NCI-H128 (cell line): Measurements from ENCODE around the gene SCAPER.

Source experiments
- DNase-seq: peaks from one replicate; lab custom pipeline; 2025; ENCODE audit not compliant: unreplicated experiment; lab: John Stamatoyannopoulos, UW

The SCAPER gene

DNA sequence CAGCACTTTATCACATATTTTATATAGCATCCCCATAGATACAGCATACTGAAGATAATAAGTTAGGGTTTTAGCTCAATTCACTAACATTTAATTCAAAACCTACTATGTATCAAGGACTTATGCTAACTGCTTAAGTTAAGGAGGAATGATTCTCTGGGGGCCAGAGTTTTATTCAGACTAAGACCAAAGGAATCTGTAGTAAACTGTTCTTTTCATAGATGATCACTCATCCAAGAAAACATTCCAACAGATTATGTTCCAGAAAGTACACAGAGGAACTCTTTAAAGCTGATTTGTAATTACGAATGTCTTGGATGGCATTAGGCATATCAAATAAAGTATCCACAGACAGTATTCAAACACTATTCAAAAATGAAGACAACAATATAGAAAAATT is 226.4 kb downstream of the SCAPER start:
- no peak for DNase-seq

DNA sequence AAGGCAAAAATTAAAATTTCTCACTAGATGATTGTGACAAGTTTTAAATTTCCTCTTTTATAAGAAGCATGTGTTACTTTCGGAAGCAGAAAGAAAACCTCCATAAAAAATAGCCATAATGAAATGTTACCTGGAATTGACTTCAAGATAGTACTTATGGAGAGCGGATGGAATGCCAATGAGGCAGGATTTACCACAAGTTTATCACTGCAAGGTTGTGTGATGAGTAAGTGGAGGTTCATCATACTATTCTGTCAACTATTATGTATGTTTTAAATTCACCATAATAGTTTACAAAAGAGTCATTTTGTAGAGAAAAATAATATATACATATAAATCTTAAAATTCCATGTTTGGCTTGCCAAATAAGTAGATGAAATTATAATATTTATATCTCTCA is 230.3 kb downstream of the SCAPER start:
- DNase-seq, result no peak

DNA sequence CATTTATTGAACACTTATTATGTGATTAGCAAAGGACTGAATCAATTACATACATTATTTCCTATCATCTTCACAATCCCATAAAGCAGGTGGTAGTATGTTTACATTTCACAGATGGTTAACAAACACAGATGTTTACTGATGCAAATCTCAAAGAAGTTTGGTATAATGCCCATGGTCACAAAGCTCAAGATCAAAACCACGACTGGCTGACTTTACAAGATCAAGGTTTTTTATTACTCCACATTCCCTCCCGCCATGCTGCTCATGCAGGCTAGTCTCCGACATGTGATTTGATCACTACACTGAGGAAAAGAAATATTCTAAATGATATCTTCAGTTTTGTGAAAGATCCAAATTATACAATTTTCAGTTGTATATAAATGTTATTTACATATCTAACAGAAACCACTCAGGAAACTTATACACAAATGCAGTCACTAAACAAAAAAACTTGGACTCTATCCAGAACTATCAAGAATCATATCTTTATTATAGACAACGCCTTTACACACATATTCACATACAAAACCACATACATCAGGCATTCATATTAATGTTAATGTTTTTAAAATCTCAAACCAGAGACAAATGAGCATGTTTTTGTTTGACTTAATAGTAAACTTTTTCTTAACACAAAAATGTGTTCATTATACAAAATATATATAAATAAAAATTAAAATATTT is 235.5 kb downstream of the SCAPER start:
- DNase-seq, result no peak

DNA sequence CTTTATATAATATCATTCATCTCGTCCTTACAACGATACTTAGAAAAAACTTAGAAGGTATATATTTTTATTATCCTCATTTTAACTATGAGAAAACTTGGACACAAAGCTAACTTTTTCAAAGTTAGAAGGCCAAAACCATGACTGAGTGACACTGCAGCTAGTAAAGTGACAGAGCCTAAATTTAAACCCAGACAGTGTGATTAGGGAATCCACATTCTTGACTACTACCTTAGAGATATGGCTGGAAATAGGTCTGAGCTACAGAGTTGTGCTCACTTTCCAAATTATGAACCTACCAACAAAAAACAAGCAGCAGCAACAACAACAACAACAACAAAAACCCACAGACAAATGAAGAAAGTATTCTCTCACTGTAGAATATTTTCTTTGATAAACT is 236.2 kb downstream of the SCAPER start:
- DNase-seq, result no peak

DNA sequence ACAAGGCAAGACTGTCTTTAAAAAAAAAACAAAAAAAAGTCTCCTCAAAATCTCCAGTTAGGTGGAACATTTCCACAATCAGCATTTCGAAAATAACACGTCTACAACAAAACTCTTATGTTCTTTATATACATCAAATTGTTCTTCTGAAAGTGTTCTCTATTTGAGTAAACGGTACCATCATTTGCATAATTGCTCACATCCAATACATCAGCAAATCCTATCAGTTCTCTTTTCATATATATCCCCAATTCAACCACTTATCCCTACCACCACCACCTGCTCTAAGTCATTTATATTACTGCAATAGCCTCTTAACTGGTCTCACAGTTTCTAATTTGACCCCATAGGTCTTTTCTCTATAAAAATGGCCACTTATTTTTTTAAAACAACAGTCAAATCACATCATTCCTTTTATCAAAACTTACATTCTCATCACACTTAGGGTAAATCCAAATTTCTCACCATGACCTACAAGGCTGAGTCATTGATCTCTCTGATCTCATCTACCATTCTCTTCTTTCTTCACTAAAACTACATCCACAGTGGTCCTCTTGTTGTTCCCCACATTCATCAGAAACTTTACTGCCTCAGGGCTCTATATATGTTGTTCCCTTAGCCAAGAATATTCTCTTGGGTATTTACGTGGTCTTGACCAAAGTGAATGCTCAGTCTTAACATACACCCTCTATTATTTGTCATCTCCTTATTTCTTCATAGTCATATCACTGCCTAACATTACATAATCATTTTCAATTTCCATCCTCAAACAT is 237.0 kb downstream of the SCAPER start:
- no peak for DNase-seq

DNA sequence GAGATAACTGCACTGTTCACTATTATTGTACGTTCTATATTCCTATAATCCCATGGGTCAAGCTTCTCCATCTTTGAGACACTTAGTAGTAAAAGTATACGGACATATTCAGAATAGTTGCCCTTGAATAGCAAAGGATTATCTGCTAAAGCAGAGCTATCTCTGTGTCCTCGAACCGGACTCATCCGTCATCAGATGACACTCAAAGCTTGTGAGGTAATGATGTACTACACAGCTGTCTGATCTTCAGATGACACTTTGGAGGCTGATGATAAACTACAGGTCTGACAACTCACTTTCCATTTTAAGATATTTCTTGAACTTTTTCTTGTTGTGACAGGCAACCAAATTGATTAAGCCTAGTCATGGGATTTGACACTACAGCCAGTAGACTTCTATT is 240.2 kb downstream of the SCAPER start:
- DNase-seq, result no peak

DNA sequence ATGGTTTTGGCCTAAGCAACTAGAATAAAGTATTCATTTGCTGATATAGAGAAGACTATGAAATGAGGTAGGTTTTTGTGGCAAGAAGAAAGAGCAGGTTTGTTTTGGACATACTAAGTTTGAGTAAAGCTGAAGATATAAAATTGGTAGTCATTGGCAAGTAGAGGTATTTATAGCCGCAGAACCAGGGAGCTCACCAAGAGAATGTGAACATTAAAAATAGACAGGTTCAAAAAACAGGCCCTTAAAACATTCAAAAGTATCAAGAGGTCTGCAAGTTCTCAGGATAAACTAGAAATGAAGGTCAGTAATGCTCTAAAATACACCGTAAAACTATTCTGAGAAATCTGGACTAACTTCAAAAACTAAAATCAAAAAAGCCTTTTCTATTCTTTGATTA is 240.7 kb downstream of the SCAPER start:
- no peak for DNase-seq

DNA sequence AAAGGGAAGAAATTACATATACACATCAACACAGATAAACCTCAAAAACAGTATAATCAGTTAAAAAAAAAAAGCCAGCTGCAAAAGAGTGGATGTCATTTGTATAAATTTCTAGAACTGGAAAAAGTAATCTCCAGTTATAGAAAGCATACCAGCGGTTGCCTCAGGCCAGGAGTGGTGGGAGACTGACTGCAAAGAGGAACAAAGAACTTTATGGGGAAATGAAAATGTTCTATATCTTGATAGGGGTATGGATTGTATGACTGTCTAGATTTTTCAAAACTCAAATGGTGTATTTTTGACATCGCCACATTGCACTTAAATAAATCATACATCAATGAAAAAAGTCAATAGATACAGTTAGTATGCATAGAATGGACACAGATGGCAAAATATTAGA is 241.6 kb downstream of the SCAPER start:
- no peak for DNase-seq

DNA sequence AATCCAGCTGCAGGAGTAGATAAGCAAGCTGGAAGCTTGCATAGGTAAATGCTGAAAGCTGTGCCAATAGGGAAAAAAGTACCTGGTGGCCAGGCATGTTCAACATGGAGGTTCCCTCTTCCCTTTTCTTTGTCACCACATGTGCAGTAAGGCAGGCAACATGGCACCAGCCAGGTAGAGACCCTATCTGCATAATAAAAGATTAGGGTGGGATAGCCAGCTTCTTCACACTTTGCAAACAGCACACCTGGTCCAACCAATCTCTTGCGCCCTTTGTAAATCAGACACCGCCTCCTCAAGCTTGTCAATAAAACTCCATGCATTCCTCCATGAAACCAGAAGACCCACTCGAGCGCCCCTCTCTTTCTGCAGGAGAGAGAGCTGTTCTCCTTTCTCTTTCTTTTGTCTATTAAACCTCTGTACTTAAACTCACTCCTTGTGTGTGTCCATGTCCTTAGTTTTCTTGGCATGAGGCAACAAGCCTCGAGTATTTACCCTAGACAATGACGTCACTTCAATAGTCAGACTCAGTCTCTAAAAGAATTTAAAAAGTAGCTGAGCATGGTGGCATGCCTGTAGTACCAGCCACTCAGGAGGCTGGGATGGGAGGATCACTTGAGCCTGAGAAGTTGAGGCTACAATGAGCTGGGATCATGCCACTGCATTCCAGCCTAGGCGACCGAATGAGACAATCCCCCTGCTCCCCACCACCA is 256.3 kb downstream of the SCAPER start:
- no peak for DNase-seq

DNA sequence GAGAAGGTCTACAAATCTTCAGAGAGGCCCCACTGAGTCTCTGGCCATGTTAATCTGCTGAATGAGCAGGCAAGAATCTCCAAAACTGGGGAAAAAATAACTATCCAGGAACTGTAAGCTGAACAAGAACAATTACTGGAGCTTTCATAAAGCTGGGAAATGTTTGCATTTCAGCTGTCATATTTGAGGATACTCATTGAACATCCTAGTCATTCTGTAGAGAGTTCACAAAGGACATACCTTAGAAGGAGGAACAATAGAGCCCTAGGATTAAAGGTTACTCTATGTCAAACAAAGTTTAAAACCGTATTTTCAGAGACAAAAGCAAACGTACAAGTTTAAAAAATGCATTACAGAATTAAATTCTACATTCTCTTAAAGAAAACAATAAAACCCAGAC is 257.5 kb downstream of the SCAPER start:
- DNase-seq, result no peak

DNA sequence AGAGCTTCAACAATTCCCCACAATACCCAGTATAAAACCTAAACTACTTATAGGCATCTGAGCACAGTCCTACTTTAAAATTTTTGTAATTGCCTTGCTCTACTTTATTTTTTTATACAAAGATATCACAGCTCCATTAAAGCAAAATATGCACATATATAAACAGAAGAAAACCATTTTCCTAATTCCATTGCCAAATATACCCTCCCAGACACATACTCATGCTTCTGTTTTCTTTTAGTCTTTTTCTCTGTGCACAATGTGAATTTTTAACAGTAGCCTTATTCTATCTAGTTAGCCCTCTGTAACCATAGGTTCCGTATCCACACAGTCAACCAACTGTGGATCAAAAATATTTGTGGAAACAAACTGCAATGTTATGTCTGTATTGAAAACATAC is 260.5 kb downstream of the SCAPER start:
- DNase-seq, result no peak

DNA sequence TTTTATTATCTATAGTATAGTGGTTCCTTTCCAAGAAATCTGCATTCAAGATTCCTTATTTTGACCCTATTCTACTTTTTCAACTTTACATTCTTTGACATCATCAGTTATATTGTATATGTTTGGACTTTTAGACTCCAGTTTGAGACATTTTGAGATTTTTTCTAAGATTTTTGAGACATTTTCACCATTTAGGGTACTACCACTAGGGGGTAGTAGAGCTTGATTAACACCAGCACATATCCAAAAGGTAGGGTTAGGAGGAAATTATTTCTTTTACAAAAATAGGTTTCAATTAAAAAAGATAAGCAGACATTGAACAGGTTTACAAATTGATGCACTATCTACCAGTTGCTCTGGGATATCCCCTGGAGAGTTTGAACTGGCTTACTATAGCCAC is 262.5 kb downstream of the SCAPER start:
- DNase-seq, result no peak

DNA sequence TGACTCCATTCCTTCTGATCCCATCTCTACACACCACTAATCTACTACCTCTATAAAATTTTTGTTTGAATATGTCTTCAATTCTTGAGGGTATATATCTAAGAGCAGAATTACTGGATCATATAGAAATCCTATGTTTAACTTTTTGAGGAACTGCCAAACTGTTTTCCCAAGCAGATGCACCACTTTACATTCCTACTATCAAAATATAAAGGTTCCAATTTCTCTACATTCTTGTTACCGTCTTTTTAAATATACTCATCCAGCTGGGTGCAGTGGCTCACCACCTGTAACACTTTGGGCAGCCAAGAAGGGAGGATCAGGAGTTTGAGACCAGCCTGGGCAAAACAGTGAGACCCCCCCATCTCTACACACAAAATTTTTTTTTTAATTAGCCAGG is 268.0 kb downstream of the SCAPER start:
- DNase-seq, result no peak

DNA sequence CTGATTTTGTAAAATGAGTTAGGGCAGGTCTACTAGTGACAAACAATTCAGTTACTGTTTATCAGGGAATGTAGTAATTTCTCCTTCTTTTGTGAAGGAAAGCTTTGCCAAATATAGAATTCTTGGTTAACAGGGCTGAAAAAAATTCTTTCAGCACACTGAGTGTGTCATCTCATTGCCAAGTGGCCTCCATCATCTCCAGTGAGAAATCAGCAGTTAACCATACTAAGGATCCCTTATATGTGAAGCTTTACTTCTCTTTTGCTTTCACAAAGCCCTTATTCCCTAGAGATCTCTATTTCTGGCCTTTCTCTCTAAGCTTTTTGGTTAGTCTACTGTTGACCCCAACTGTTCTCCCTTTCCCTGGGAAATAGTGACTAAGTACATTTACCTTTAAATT is 269.1 kb downstream of the SCAPER start:
- DNase-seq, result no peak

DNA sequence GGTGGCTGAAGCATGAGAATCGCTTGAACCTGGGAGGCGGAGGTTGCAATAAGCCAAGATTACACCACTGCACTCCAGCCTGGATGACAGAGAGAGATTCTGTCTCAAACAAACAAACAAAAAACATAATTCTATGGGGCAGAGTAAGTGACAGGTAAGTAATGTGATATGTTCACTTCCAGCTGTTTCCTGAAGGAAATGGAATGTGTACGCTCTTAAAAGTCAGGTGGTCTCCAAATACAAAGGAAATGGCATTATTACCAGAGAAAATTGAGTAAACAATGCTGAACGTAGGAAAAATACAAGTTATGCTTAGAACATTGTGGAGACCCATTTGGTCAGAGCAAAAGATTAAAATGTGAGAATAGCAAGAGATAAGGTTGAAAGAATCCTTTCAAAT is 278.5 kb downstream of the SCAPER start:
- no peak for DNase-seq

DNA sequence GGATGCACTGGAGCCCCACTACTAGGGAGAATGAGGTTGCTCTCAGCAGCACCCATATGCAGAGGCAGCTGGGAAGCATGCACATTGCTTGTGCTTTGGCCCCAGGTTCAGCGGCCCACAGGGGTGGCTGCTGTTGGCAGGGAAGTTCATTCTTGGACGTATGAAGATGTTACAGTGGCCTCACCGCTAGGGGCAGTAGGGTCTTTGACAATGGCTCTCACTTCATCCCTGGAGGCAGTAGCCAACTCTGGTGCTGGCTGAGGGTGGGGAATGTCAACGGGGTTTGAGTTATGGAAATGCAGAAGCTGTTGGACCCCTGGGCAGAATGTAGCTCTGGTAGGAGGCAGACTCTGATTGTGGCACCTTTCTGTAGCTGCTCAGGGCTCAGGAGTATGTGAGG is 279.9 kb downstream of the SCAPER start:
- no peak for DNase-seq

DNA sequence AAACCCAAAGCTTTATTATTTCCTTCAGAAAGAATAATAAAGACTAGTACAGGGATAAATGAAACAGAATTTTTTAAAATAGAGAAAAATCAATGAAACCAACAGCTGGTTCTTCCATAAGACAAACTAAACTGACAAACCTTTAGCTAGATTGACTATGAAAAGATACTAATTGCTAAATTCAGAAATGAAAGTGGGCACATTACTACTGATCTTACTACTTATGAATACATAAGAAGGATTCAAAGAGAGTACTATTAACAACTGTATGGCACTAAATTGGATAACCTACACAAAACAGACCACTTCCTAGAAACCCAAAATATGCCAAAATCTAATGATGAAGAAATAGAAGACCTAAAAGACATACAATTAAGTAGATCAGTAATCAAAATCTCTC is 290.4 kb downstream of the SCAPER start:
- DNase-seq, result no peak

DNA sequence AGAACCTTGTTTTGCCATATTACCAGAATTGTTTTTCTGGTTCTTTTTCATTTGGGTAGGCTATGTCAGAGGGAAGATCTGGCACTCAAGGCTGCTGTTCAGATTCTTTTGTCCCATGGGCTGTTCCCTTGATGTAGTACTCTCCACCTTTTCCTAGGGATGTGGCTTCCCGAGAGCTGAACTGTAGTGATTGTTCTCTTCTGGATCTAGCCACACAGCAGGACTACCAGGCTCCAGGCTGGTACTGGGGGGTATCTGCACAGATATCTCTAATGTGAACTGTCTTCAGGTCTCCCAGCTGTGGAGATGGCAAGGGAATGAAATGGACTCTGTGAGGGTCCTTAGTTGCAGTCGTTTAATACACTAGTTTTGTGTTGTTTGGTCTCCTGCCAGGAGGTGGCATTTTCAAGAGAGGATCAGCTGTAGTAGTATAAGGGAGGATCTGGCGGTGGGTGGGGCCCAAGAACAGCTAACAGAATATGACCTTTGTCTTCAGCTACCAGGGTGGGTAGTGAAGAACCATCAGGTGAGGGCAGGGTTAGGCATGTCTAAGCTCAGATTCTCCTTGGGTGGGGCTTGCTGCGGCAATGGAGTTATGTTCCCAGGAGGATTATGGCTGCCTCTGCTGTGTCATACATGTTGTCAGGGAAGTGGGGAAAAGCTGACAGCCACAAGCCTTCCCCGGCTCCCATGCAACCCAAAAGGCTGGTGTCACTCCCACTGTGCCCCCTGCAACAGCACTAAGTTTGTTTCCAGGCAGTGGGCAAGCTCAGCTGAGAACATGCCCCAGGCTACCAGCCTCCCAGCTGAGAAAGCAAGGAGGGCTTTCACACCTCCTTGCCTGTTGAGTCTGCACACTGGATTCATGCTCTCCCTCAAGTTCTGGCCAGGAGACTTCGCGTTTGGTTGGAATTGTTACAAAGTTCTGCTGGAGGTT is 316.1 kb downstream of the SCAPER start:
- DNase-seq, result no peak

DNA sequence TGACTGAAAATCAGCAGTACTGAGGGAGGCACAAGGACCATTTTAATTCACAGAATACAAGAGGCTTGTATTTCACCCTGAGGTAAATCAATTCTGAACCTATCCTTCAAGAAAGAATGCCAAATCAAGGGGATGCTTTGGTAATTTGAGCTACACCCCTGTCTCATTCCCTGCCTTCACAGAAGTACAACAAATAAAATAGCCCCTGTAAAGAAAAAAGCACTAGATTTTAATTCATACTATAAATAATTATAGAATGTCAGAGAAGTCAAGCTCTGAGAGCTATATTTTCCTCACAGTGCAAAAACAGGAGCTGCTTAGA is 319.6 kb downstream of the SCAPER start:
- DNase-seq, result no peak

DNA sequence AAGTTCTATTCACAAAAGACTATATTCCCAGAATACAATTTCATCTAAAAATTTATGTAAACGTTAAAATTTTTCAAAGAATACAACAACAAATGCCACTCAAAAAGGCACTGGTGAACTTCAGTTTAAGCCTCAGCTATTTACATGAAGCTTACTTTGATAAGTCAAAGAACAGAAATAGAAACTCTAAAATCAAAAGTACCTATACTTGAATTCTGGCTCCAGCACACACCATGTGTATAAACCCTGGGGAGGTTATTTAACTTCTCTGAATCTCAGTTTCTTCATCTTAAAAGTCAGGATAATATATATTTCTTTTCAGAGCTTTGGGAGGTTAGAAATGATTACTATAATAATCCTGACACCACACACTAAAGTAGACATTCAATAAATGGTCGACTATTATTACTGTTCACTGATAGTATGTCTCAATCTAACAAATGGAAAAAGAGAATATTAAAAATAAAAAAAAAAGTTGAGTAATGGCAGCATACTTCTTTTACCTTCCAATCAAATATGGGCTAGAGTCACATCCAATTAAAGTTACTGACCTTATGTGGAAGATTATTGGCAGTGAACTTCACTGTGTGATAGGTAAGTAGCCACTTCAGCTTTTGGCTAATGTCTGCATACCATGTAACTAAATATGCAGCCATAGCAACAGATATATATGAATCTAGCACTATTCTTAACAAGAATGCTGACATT is 320.1 kb downstream of the SCAPER start:
- no peak for DNase-seq

DNA sequence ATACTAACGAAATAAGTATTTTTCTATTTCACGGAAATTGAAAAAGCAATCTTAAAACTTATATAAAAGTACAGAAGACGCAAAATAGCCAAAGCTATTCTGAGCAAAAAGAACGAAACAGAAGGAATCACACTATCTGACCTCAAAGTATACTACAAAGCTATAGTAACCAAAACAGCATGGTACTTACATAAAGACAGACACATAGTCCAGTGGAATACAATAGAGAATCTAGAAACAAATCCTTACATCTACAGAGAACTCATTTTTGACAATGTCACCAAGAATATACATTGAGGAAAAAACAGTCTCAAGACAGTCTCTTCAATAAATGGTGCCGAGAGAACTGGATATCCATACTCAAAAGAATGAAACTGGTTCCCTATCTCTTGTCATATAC is 322.6 kb downstream of the SCAPER start:
- no peak for DNase-seq
